DND-41 (cell line): ENCODE data around the gene PNPLA6.

Source experiments
- ATAC-seq: fragments of 200-7000 bp; cut with Tn5 transposase; 3 replicates; pipeline ENCODE4 v1.9.1; 2021; ENCODE audit warnings: low read depth; ENCODE audit not compliant: insufficient read depth
- DNase-seq: peaks from one replicate; pipeline ENCODE4 v3.0.0-alpha.2; 2020
- H2AFZ ChIP-seq: 2 replicates; pipeline ENCODE4 v1.6.0; 2012; ENCODE audit warnings: low read depth, low read length
- H3K27ac ChIP-seq: 2 replicates; pipeline ENCODE4 v1.5.1; 2012; ENCODE audit warnings: low read length, inconsistent platforms
- H3K27me3 ChIP-seq: fragments of 200-600 bp; sonication (generic); 2 replicates; pipeline ENCODE4 v1.6.0; 2012; ENCODE audit warnings: low read length, mild to moderate bottlenecking, inconsistent platforms; ENCODE audit not compliant: insufficient read depth, poor library complexity
- H3K36me3 ChIP-seq: 2 replicates; pipeline ENCODE4 v1.5.1; 2012; ENCODE audit warnings: low read length, inconsistent platforms; ENCODE audit not compliant: insufficient read depth
- H3K4me1 ChIP-seq: 2 replicates; pipeline ENCODE4 v1.5.1; 2012; ENCODE audit warnings: mild to moderate bottlenecking, low read length; ENCODE audit not compliant: insufficient read depth
- H3K4me2 ChIP-seq: 2 replicates; pipeline ENCODE4 v1.6.0; 2012; ENCODE audit warnings: mild to moderate bottlenecking, moderate library complexity, low read length, inconsistent platforms; ENCODE audit not compliant: insufficient read depth
- H3K4me3 ChIP-seq, 2 experiments: fragments of 200-600 bp in 1 of 2; shearing (Covaris generic) in 1 of 2; 2 replicates each; pipeline ENCODE4 v1.5.1; 2012 to 2016; ENCODE audit warnings: inconsistent platforms in 2 of 2, low read length in 2 of 2, mild to moderate bottlenecking in 2 of 2, low read depth in 1 of 2, moderate library complexity in 1 of 2
- H3K79me2 ChIP-seq: 2 replicates; pipeline ENCODE4 v1.6.0; 2012; ENCODE audit warnings: low read length, inconsistent platforms; ENCODE audit not compliant: insufficient read depth
- H3K9ac ChIP-seq: 2 replicates; pipeline ENCODE4 v1.6.0; 2012; ENCODE audit warnings: low read depth, mild to moderate bottlenecking, inconsistent platforms, low read length, moderate library complexity
- H3K9me3 ChIP-seq: 2 replicates; pipeline ENCODE4 v1.5.1; 2012; ENCODE audit warnings: low read length, moderate library complexity, mild to moderate bottlenecking, inconsistent platforms; ENCODE audit not compliant: insufficient read depth, severe bottlenecking
- H4K20me1 ChIP-seq: 2 replicates; pipeline ENCODE4 v1.6.0; 2012; ENCODE audit warnings: low read length; ENCODE audit not compliant: insufficient read depth
- EZH2 ChIP-seq: IDR thresholded peaks from 3 replicates; pipeline ENCODE4 v1.6.1; 2012; ENCODE audit warnings: borderline replicate concordance, low read depth, mild to moderate bottlenecking, moderate library complexity, low read length, inconsistent platforms; ENCODE audit not compliant: severe bottlenecking
- TF ChIP-seq, protein P1 (sequence below): IDR thresholded peaks from 2 replicates; pipeline ENCODE4 v1.5.1; 2012; ENCODE audit warnings: borderline replicate concordance, low read length, moderate library complexity, mild to moderate bottlenecking; ENCODE audit not compliant: poor library complexity, severe bottlenecking; ENCODE audit errors: extremely low read depth

The PNPLA6 gene

DNA sequence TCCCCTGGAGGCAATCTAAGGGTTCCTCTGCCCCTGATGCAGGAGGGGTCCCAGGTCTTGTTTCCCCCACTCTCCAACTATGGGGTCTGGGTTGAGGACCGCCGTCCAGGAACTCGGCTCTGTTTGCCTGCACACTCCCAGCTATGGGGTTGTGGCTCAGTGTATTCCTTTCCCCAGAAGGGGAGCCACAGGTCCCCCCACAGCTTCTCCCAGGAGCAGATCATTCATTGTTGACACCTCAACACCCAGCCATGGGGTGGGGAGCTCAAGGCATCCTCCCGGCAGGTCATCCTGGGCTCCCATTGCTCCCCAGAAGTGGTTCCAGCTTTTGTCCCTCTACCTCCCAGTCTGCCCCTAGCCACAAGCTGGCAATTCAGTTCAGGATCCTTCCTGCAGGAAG lies 18.6 kb upstream of the PNPLA6 start:
- Histone ChIP-seq H4K20me1 (no peaks in the 10 kb centered on the region), H3K36me3 (0 out of 2 replicates have a peak, but pooled peaks cover 7% of the 10 kb centered on the region), H3K27me3 (no peaks in the 10 kb centered on the region), H3K4me2 (peak overlapping the region; percentile 98), H3K4me1 (peaks cover 28% of the 10 kb centered on the region), H3K79me2 (peaks cover 12% of the 10 kb centered on the region), H3K9me3 (no peaks in the 10 kb centered on the region), H3K27ac (peak overlapping the region; percentile 77), H3K4me3 (peak overlapping the region; percentile 85 to 91; a peak in 3 of 4 replicates), H3K9ac (peak overlapping the region; percentile 96), H2AFZ (peak overlapping the region; percentile 75)
- TF ChIP-seq, protein P1, sequence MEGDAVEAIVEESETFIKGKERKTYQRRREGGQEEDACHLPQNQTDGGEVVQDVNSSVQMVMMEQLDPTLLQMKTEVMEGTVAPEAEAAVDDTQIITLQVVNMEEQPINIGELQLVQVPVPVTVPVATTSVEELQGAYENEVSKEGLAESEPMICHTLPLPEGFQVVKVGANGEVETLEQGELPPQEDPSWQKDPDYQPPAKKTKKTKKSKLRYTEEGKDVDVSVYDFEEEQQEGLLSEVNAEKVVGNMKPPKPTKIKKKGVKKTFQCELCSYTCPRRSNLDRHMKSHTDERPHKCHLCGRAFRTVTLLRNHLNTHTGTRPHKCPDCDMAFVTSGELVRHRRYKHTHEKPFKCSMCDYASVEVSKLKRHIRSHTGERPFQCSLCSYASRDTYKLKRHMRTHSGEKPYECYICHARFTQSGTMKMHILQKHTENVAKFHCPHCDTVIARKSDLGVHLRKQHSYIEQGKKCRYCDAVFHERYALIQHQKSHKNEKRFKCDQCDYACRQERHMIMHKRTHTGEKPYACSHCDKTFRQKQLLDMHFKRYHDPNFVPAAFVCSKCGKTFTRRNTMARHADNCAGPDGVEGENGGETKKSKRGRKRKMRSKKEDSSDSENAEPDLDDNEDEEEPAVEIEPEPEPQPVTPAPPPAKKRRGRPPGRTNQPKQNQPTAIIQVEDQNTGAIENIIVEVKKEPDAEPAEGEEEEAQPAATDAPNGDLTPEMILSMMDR, result no peak
- ATAC-seq, result no peak
- no peak for DNase-seq

- H3K27me3 ChIP-seq, result no peaks in the 10 kb centered on the region
- no peak for DNase-seq
- TF ChIP-seq, protein P1, result no peak
- TF ChIP-seq EZH2, result no peak
- no peak overlapping the region for H3K4me2 ChIP-seq
- no peaks in the 10 kb centered on the region; the same call in 1 of the 2 replicates for H4K20me1 ChIP-seq
- peaks cover 30% of the 10 kb centered on the region for H3K79me2 ChIP-seq
- H3K9me3 ChIP-seq, result no peaks in the 10 kb centered on the region
- peaks cover 47% of the 10 kb centered on the region for H3K4me1 ChIP-seq
- H3K27ac ChIP-seq, result no peak overlapping the region
- no peak overlapping the region for H3K4me3 ChIP-seq
- no peak overlapping the region for H3K9ac ChIP-seq
- H3K36me3 ChIP-seq, result 0 out of 2 replicates have a peak, but pooled peaks cover 8% of the 10 kb centered on the region
- no peak overlapping the region for H2AFZ ChIP-seq
- ATAC-seq, result no peak
These were observed 16.0 kb upstream of the PNPLA6 start for GRCh38 chr19:7519361-7520130.

GRCh38 chr19:7520131-7521051 lies 15.1 kb upstream of the PNPLA6 start:
- no peak overlapping the region for H3K4me3 ChIP-seq
- no peaks in the 10 kb centered on the region for H3K27me3 ChIP-seq
- DNase-seq (no peak), ATAC-seq (no peak)
- H3K27ac ChIP-seq, result no peak overlapping the region
- H3K4me2 ChIP-seq, result no peak overlapping the region
- H3K9ac ChIP-seq, result no peak overlapping the region
- TF ChIP-seq, protein P1, result no peak
- TF ChIP-seq EZH2, result no peak
- H3K79me2 ChIP-seq, result peaks cover 30% of the 10 kb centered on the region
- H4K20me1 ChIP-seq, result no peaks in the 10 kb centered on the region; the same call in 1 of the 2 replicates
- H3K36me3 ChIP-seq, result 0 out of 2 replicates have a peak, but pooled peaks cover 13% of the 10 kb centered on the region
- no peaks in the 10 kb centered on the region for H3K9me3 ChIP-seq
- no peak overlapping the region for H2AFZ ChIP-seq
- peaks cover 42% of the 10 kb centered on the region for H3K4me1 ChIP-seq
